Measurements from ENCODE around the gene TTC22.

- no peak for TF ChIP-seq CHD1 (IDR thresholded peaks at IDR 0.05; ENCODE audit: low read depth, low read length)
- no peak for TF ChIP-seq MXI1 (IDR thresholded peaks at IDR 0.05; ENCODE audit: borderline replicate concordance, low read depth, low read length)
- TF ChIP-seq POLR2A (IDR thresholded peaks at IDR 0.05; ENCODE audit: low read depth, low read length) = no peak
- TF ChIP-seq CTCF (conservative IDR thresholded peaks at IDR 0.05; ENCODE audit: low read depth, low read length) = no peak
- TF ChIP-seq USF2 (IDR thresholded peaks at IDR 0.05; ENCODE audit: low read depth, low read length) = no peak
- no peak for TF ChIP-seq FOS (IDR thresholded peaks at IDR 0.05; ENCODE audit: low read depth, low read length)
- no peak for TF ChIP-seq RAD21 (IDR thresholded peaks at IDR 0.05; ENCODE audit: low read length)
- no peak for TF ChIP-seq MAFK (IDR thresholded peaks at IDR 0.05; ENCODE audit: low read depth, low read length)
- TF ChIP-seq NFE2L2 (IDR thresholded peaks at IDR 0.05; ENCODE audit: low read depth, low read length) = no peak
- TF ChIP-seq SMC3 (IDR thresholded peaks at IDR 0.05; ENCODE audit: low read depth, low read length) = no peak
Observed at GRCh38 chr1:54766726-54767125, 34.4 kb downstream of the TTC22 start.

Data from IMR-90 (cell line).